GM12864 (cell line): ENCODE data around the gene MSI2.

Source experiments
- DNase-seq: peaks from one replicate; pipeline ENCODE4 v3.0.0-alpha.2; 2011; ENCODE audit warnings: low read depth
- H3K4me3 ChIP-seq: 2 replicates; pipeline ENCODE4 v1.5.1; 2011; ENCODE audit warnings: mild to moderate bottlenecking, low read depth, low read length, control low read depth
- TF ChIP-seq, protein P1 (sequence below): IDR thresholded peaks from 2 replicates; pipeline ENCODE4 v1.5.1; 2011; ENCODE audit warnings: low read depth, mild to moderate bottlenecking, moderate library complexity, low read length, control low read depth, inconsistent platforms; ENCODE audit errors: missing control alignments

Gene MSI2

DNA sequence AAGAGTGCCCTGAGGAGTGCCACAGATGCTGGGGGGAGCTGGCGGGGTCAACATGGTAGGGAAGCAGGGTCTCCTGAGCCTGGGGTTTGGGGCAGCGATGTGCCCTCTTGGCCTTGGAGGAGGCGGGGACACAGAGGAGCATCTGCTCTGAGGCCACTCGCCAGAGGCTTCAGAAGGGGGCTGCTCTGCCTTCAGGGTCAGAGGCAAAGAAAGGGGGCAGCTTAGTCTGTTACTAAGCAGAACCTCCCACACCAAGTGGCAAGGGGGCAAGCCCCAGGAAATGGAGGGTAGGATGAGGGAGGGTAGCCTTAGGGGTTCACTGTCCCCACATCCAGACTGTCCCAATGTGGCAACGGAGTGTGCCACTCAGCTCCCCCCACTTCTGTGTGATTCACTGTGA is 470.5 kb downstream of the MSI2 start:
- no peak overlapping the region for H3K4me3 ChIP-seq
- TF ChIP-seq, protein P1, sequence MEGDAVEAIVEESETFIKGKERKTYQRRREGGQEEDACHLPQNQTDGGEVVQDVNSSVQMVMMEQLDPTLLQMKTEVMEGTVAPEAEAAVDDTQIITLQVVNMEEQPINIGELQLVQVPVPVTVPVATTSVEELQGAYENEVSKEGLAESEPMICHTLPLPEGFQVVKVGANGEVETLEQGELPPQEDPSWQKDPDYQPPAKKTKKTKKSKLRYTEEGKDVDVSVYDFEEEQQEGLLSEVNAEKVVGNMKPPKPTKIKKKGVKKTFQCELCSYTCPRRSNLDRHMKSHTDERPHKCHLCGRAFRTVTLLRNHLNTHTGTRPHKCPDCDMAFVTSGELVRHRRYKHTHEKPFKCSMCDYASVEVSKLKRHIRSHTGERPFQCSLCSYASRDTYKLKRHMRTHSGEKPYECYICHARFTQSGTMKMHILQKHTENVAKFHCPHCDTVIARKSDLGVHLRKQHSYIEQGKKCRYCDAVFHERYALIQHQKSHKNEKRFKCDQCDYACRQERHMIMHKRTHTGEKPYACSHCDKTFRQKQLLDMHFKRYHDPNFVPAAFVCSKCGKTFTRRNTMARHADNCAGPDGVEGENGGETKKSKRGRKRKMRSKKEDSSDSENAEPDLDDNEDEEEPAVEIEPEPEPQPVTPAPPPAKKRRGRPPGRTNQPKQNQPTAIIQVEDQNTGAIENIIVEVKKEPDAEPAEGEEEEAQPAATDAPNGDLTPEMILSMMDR = no peak
- DNase-seq = no peak

DNA sequence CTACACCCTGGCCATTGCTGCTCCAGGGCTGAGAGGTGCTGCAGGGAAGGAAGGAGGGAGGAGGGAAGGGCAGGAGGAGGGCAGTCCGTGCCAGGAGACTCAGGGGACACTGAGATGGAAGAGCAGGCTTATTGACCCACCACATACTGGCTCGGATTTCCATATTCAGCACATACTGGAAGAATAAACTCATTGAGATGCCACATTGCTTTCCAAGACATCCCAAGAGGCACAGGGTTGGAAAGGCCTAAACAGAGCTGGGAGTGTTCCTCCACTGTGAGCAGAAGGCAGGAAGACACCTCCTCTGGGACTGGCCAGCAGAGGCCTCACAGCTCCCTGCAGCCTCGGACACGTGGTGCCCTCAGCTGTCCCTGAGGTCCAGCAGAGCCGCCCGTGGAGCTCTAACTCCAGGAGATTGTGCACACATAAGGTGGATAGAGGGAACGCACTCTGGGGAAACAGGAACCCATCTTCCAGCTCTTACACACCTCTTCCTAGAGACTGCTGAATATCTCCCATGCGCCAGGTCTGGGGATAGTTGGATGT is 471.4 kb downstream of the MSI2 start:
- no peak for DNase-seq
- TF ChIP-seq, protein P1 = no peak
- H3K4me3 ChIP-seq = no peak overlapping the region

DNA sequence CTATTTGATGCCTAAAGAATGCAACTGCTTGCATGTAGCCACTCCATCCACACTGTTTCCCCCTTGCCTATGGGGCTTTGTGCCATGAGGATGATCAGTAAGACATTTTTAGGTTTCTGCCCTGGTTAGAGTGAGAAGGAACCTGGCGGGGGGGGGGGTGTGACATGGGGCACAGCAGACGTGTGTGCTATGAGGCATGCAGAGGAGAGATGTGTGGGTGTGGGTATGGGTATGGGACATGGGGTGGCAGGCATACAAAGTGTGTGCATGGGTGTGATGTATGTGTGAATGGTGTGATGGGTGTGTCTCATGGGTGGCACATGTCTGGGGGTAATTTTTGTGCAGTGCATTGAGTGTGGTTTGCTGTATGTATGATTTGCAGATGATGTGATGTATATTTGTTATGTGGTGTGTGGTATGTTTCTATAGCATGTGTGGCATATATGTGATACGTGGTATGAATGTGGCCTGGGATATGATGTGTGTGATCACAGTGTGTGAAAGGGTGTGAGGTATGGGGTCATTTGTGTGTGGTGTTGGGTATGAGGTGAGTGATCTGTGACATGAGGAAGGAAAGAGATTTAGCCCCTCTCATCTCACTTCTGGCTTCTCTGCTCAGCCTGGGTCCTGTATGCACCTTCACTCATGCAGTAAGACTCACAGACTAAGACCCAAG is 473.8 kb downstream of the MSI2 start:
- H3K4me3 ChIP-seq = no peak overlapping the region
- TF ChIP-seq, protein P1 = no peak
- DNase-seq = no peak

DNA sequence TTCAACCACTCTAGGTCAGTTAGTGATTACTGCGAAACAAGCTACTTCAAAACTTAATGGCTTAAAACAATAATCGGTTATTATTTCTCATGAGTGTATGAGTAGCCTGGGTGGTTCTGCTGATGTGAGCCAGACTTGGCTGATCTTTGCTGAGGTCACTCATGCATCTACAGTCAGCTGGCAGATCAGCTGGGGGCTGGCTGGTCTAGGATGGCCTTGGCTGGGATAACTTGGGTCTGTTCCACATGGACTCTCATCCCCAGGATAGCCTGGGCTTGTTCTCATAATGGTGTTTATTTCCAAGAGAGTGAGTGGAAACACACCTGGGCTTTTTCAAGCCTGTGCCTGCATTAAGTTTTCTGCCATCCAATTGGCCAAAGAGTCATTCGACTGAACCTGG is 475.7 kb downstream of the MSI2 start:
- no peak overlapping the region for H3K4me3 ChIP-seq
- TF ChIP-seq, protein P1 = no peak
- DNase-seq = no peak

DNA sequence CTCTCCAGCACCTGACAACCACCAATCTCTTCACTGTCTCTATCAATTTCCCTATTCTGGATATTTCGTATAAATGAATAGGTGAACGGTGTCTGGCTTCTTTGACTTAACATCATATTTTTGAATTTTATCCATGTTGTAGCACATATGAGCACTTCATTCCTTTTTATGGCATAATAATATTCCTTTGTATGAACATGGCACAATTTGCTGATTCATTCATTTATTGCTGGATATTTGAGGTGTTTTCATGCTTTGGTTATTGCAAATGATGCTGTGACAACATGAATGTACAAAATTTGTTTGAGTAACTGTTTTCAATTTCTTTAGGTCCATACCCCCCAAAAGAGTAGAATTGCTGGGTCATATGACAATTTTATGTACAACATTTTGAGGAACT is 476.8 kb downstream of the MSI2 start:
- no peak overlapping the region for H3K4me3 ChIP-seq
- DNase-seq = no peak
- TF ChIP-seq, protein P1 = no peak
